Measurements from ENCODE around the gene RGS6. TPM values are rescaled to one million over a fixed set of nuclear protein-coding genes. Genes with fewer than 3 reads are reported as not detected.

Gene RGS6
- total RNA-seq, 6 donors from 2014 or later: 0.83 to 12.9 (median 2.2) TPM; not detected in 1

DNA sequence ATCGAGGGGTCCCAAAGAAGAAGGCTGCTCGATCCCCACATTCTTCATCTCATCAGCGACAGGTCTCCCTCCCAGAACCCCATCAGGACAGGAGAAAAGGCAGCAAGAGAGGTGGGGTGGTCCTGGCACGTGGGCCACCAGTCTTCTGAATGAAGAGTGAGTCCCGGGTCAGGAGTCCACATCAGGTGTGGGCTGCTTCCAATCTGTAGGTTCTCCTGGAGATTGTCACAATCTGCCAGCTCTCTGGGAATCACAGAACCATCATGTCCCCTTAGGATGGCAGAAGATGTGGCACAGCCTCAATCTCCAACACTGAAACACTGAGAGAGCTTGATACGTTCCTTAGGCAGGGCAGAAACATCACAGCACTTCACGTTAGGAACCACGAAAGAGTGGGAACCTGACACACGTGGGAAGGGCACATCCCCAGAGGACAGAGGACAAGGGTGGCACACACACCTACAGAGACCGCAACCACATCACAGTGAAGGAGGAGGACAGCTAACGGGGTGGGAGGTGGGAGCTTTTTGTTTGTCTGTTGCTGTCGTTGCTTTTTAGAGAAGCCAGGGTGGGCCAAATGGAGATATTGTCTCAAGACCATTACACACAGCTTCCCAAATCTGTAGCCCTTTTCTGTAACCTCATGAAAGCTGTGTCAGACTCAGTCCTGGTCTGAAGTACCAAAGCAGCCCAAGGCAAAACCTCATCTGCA, 677.1 kb downstream of the RGS6 start:
- no peaks in the 10 kb centered on the region for H3K9me3 ChIP-seq
- H3K27ac ChIP-seq: no peak overlapping the region
- WGBS, 2 donors: 92 to 94% methylated on average over 12 of the region's 12 CpGs
- H3K4me3 ChIP-seq: no peak overlapping the region
- no peak for TF ChIP-seq CTCF (IDR thresholded peaks at IDR 0.05)
- TF ChIP-seq POLR2AphosphoS5 (IDR thresholded peaks at IDR 0.05): no peak
- no peak for TF ChIP-seq EP300 (IDR thresholded peaks at IDR 0.05)
- TF ChIP-seq POLR2A (IDR thresholded peaks at IDR 0.05): no peak
- ATAC-seq (ENCODE audit: low FRiP score in 2 of 2): no peak
- DNase-seq: no peak
- H3K27me3 ChIP-seq: no peaks in the 10 kb centered on the region
- no peaks in the 10 kb centered on the region for H3K36me3 ChIP-seq
- no peaks in the 10 kb centered on the region for H3K4me1 ChIP-seq

DNA sequence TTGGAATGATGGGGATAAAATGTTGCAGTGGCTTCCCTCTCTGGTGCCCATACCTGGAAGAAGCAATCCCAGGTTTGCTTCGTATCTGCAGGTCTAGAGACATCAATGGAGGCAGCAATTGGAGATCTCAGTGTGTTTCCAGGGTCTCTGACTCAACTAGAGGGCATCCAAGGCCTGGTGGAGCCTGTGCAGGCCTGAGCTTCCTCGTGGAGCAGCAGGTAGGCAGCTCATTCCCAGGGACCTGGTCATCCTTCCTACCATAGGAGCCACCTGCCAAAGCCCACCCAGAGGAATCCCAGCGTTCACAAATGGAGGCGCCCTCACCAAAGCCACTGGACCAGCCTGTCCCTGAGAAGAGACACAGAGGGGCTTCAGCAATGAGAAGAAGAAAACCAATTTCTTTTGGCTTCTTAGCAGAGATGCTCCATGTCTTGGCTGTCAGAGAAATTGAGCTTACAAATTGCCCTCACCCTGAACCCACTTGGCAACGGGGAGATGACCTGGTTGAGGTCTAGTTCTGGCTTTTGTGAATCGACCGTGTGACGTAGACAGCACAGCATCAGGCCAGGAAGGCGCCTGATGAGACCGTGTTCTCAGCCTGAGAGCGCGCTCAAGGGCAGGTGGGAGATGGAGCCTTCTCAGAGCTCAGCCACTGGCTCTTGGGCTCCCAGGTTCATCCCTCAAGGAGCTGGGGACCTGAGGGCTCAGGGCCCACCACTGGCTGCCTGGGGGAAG, 678.0 kb downstream of the RGS6 start:
- no peak for DNase-seq
- Histone ChIP-seq H3K4me1 (peaks cover 0 to 1% (median 0%) of the 10 kb centered on the region in 4 donors), H3K27ac (no peak overlapping the region), H3K4me3 (no peak overlapping the region), H3K9me3 (no peaks in the 10 kb centered on the region), H3K36me3 (no peaks in the 10 kb centered on the region), H3K27me3 (no peaks in the 10 kb centered on the region)
- TF ChIP-seq EP300 (IDR thresholded peaks at IDR 0.05) (no peak), POLR2AphosphoS5 (IDR thresholded peaks at IDR 0.05) (no peak), CTCF (IDR thresholded peaks at IDR 0.05) (no peak), POLR2A (IDR thresholded peaks at IDR 0.05) (no peak)
- ATAC-seq (ENCODE audit: low FRiP score in 2 of 2): no peak
- WGBS, 2 donors: 92% methylated on average over 10 to 12 of the region's 12 CpGs

GRCh38 chr14:72610831-72611200, 678.6 kb downstream of the RGS6 start:
- ATAC-seq (ENCODE audit: low FRiP score in 2 of 2) (no peak), DNase-seq (no peak)
- Histone ChIP-seq H3K4me1 (peaks cover 0 to 7% (median 2%) of the 10 kb centered on the region in 4 donors), H3K36me3 (no peaks in the 10 kb centered on the region), H3K9me3 (no peaks in the 10 kb centered on the region), H3K27ac (no peak overlapping the region), H3K4me3 (no peak overlapping the region), H3K27me3 (no peaks in the 10 kb centered on the region)
- no peak for TF ChIP-seq CTCF (IDR thresholded peaks at IDR 0.05)
- no peak for TF ChIP-seq EP300 (IDR thresholded peaks at IDR 0.05)
- no peak for TF ChIP-seq POLR2AphosphoS5 (IDR thresholded peaks at IDR 0.05)
- 86 to 92% methylated on average over 2 of the region's 2 CpGs for WGBS, 2 donors

DNA sequence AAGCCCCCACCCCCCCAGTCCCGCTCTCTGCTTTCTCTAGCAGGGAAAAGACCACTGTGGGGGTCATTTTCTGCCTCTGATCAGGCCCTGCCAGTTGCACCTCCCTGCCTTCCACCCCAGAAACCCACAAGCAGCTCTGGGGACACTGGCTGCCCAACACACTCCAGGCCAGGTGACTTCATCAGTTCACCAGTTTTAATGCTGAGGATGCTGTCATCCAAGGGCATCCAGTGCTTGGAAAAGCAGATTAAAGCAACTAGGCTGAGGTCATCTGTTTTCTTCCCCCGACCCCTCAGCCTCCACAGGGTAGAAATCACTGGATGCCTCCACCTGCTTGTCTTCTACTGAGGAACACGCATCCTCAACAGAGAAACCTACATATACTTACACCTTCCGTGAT, 679.3 kb downstream of the RGS6 start:
- DNase-seq (no peak), ATAC-seq (ENCODE audit: low FRiP score in 2 of 2) (no peak)
- no peaks in the 10 kb centered on the region for H3K27me3 ChIP-seq
- TF ChIP-seq POLR2A (IDR thresholded peaks at IDR 0.05) (no peak), POLR2AphosphoS5 (IDR thresholded peaks at IDR 0.05) (no peak), EP300 (IDR thresholded peaks at IDR 0.05) (no peak), CTCF (IDR thresholded peaks at IDR 0.05) (no peak)
- H3K4me3 ChIP-seq: no peak overlapping the region
- no peaks in the 10 kb centered on the region for H3K36me3 ChIP-seq
- 86 to 99% methylated on average over 3 to 4 of the region's 4 CpGs for WGBS, 2 donors
- H3K4me1 ChIP-seq: peaks cover 0 to 9% (median 2%) of the 10 kb centered on the region in 4 donors
- no peaks in the 10 kb centered on the region for H3K9me3 ChIP-seq
- H3K27ac ChIP-seq: no peak overlapping the region
